Mammary epithelial cell (primary cell): ENCODE results near the gene WSCD2.

Experiments used
- EZH2 ChIP-seq: IDR thresholded peaks from 2 replicates; pipeline ENCODE4 v1.6.1; 2012; ENCODE audit warnings: low read length, inconsistent platforms, borderline replicate concordance
- TF ChIP-seq, protein P1 (sequence below), 2 donors: IDR thresholded peaks in 1 of 2; conservative IDR thresholded peaks in 1 of 2; 2 replicates each; pipeline ENCODE4 v1.5.1; 2011 to 2012; ENCODE audit warnings: inconsistent platforms in 2 of 2, low read length in 2 of 2, mild to moderate bottlenecking in 2 of 2, control low read depth in 1 of 2, low read depth in 1 of 2; ENCODE audit not compliant: insufficient read depth in 1 of 2; ENCODE audit errors: extremely low read depth in 1 of 2

DNA sequence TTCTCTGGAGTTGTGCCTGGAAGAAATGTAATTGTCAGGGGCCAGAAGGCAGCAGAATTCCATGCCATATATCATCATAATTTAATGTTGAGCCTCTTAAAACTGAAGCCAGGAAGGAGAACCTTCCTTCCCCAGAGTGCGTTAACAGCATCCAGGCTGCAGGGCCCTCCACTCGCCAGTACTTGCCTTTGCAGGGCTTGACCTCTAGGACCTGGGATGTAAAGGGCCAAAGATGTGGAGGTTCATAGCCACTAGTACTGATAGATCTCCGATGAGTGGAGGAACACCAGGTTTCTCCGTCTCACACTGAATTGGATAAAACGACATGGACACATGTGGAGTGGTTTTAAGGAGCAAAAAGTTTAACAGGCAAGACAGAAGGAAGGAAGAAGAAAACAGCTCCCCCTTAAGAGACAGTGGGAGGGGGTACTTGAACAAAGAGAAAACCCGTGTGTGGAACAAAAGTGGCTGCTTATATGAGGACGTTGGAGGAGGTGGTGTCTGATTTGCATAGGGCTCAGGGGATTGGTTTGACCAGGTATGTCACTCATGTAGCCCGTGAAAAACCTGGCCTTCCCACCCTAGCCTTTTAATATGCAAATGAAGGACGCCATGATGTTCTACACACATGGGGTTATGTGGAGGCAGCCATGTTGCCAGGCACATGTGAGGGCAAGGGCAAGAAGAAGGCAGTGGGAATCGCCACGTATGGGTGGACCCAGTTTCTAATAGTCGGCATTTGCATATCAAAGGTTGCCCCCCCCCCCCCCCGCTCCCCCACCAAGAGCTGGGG is 38.8 kb upstream of the WSCD2 start:
- TF ChIP-seq, protein P1, sequence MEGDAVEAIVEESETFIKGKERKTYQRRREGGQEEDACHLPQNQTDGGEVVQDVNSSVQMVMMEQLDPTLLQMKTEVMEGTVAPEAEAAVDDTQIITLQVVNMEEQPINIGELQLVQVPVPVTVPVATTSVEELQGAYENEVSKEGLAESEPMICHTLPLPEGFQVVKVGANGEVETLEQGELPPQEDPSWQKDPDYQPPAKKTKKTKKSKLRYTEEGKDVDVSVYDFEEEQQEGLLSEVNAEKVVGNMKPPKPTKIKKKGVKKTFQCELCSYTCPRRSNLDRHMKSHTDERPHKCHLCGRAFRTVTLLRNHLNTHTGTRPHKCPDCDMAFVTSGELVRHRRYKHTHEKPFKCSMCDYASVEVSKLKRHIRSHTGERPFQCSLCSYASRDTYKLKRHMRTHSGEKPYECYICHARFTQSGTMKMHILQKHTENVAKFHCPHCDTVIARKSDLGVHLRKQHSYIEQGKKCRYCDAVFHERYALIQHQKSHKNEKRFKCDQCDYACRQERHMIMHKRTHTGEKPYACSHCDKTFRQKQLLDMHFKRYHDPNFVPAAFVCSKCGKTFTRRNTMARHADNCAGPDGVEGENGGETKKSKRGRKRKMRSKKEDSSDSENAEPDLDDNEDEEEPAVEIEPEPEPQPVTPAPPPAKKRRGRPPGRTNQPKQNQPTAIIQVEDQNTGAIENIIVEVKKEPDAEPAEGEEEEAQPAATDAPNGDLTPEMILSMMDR (conservative IDR thresholded peaks at IDR 0.05 in 1 of 2, IDR thresholded peaks at IDR 0.05 in 1 of 2; ENCODE audit: extremely low read depth in 1 of 2, insufficient read depth in 1 of 2, low read depth in 1 of 2, low read length in 2 of 2): no peak
- TF ChIP-seq EZH2: no peak
